KG1 (cell line): ENCODE measurements around the gene AARS2.

ENCODE experiments used
- DNase-seq: peaks from one replicate; lab custom pipeline; 2025; lab: John Stamatoyannopoulos, UW

The AARS2 gene

DNA sequence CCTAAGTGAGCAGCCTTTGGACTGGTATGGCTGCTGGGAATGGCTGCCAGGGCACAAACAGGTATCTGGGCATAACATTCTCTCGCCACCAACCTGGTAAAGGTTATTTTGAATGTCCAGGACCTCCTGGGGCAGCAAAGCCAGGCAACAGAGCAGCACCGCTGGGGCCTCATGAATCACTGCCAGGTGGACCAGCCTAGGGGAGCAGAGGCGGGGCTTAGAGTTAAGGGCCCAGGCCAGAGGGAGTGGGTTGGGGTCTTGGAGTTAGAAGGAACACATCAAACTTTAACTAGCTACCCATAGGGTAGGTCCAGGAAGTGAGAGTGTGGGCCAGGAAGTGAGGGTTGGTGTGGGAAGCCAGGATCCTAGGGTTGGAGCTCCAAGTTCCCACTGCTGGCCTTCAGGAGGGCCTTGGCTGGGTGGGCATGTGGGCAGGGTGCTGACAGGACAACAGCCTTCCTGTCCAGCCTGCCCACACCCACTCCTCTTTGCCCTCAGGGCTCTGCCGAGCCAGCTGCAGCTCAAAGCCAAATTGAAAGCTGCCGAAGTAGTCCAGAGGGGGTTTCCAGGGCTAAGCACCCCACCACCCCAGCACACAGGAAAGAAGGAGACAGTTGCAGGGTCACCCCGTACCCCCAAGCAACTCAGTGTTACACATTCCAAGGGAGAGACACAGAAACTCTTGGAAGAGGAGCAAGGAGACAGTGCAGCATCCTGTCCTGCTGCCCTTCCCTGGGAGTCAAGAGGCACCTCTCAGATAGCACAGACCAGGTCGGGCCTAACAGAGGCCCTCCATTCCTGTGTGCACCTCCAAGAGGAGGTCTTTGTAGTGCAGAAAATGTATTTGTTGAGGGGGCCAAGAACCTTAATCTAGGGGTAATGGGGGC lies 50.4 kb downstream of the AARS2 start:
- DNase-seq, result no peak

DNA sequence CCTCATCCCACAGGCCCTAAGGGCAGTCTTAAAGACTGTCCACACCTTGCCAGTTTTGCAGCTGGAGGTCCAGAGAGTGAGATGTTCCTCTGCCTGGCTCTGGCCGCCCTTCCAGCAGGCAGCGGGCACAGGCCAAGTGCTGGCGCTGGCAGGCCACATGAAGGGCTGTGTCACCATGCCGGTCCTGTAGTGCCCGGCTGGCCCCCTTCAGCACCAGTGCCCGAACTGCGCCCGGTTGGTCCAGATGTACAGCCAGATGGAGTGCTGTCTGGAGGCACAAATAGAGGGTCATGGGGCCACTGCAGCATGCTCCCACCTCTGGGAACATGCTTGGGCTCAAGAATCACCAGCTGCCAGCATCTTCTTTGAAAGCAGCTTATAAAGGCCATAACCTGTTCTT lies 51.6 kb downstream of the AARS2 start:
- no peak for DNase-seq

DNA sequence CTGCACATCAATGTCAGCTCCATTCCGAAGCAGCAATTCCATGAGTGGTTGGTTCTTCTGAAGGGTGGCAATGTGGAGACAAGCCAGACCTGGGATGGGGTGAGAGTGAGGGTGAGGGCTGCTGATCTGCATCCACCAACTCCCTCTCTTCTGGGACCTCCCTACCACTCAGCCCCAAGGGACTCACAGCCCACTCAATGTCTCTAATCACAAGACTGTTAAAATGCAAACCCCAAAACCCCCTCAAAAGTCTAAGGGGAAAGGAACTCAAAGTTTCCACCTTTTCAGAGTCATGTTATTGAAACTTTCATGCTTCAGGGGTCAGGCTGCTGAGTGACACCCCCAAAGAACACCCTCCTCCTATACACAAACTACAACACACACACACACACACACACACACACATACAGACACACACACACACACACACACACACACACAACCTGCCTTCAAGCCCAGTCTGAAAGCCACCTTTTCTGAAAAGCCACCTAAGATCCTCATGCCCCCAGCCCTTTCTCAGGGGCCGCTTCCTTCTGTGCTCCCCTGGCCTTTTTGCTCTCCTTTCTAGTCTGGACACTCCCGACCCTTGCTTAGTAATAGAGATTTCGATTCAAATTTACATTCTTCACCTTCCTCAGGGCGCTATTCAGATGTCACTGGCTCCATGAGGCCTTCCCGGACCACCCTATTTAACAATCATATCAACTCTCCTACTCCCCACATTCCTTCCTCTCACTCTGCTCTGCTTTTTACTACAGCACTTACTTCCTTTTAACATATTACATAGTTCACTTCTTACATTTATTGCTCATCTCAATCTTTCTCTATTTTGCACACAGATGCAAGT lies 52.5 kb downstream of the AARS2 start:
- DNase-seq, result no peak

DNA sequence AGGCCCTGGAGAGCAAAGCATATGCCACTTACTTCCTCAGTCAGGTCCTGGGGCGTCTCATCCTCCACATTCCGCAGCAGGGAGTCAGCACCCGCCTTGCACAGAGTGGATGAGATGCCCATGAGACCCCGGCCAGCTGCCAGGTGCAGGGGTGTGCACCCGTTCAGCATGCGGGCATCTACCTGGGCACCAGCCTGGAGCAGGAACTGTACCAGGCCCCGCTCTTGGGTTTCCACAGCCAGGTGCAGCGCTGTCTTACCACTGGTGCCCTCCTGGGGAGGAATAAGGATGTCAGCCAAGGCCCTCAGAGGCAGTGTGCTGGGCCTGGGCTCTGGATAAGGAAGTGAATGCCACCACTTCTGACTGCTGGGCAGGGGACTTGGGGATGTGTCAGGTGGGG lies 53.1 kb downstream of the AARS2 start:
- no peak for DNase-seq

DNA sequence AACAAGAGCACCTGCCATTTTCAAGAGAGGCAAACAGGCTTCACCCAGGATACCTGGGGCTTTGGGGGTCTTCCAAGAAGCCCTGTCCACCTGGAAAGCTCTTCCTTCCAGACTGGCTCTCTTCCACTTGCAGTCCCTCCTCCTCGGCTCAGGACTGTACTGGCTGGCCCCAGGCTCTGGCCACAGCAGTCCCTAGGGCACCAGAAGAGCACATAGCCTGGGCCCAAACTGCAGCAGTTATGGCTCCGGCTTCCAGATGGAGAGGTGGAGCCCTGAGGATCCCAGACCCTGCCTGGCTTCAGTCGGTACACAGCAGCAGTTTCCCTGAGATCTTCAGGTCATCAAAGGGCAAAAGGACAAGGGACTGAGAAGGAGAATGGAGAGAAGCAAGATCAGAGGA lies 54.2 kb downstream of the AARS2 start:
- no peak for DNase-seq

DNA sequence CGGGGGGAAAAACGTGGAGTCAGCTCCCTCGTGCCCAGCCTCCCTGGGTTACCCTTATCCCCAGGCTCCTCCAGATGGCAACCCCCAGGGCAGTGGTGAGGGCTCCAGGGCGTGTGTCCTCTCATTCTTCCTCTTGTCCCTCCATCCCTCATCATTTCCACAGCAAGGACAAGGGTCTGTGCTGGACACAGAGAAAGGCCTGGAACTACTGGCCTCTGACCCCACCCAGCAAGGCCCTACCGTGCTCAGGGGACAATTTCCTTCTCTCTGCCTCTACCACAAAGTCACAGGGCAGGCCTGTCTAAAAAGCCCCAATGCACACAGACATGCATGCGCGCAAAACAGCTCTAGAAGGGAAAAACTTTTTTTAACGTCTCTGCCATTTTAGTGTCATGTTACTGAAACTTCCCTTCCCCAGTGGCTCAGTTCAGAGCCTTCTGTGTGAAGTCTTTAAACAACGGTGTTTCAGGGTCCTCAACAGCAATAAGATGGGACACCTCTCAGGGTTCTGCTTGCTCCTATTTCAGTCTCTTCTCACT lies 54.8 kb downstream of the AARS2 start:
- DNase-seq, result no peak

DNA sequence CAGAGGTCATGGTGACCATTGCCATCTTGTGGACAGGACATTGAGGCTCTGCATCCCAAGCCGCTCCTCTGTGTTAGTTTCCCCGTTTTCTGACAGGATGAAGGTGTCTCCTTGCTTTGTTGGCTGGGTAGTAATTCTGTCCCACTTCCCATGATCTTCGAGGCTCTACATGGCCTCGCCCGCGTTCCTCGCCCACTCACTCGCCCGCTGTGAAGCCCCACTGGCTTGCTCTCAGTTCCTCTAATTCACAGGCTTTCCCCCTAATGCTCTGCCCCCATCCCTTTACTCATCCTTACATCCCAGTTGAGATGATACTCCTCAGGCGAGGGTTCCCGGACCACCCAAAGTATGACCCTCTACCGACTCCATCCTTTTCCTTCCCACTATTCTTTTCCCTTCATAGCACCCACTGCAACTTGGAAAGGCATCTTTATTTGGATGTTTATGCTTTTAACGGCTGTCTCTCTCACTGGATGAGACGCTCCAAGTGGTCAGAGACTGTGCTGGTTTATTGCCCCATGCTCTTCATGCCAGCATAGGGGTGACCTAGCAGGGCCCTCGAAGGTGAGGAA lies 55.3 kb downstream of the AARS2 start:
- no peak for DNase-seq

DNA sequence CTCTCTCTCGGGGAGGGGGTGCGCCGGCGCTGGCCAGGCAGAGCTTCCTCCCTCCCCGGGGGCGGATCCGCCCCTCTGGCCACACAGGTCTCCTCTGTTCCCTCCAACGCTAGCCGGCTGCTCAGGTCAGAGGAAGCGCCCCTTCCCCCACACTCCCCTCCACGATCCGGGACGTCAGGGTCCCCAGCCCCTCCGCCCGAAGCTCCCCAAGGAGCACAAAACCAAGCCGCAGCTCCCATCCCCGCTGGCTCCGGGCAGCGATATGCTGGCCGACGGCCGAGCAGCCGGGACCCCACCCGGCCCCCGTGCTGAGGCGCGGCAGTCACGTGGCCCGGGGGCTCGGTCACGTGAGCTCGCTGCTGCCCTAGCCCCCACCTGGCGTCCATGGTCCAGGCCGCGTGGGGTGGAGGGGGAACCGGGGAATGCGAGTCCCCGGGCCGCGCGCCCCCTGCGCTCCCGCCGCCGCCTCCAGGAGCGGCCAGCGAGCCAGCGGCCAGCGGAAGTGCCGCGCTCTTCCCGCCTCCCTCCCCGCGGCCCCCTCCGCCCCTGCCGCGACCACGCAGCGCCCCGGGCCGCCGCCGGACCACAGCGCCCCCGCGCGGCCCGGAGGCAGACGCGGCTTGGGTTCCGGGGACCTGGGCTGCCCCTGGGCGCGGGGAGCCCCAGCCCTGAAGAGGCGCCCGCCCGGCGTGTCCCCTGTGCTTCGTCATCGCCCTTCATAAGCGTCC lies 56.0 kb downstream of the AARS2 start, which contains the start of gene SLC35B2:
Gene SLC35B2, minus strand, starts transcription at position 504 of the 728 bp plus-strand sequence. Its CDS starts 118 bp downstream, at position 386.
- DNase-seq, result peak; percentile 32

DNA sequence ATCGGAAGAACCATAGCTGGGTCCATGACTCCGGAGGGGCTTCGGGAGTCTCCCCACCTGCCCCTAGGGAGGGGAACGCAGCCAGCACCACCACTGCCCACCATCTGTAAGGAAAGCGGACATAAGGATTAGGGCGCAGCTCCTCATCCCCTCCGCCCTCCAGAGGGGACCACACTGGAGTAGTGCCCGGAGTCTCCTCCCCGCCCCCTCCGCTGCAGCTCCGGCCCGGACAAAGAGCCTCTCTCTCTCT lies 56.4 kb downstream of the AARS2 start:
- DNase-seq, result no peak

DNA sequence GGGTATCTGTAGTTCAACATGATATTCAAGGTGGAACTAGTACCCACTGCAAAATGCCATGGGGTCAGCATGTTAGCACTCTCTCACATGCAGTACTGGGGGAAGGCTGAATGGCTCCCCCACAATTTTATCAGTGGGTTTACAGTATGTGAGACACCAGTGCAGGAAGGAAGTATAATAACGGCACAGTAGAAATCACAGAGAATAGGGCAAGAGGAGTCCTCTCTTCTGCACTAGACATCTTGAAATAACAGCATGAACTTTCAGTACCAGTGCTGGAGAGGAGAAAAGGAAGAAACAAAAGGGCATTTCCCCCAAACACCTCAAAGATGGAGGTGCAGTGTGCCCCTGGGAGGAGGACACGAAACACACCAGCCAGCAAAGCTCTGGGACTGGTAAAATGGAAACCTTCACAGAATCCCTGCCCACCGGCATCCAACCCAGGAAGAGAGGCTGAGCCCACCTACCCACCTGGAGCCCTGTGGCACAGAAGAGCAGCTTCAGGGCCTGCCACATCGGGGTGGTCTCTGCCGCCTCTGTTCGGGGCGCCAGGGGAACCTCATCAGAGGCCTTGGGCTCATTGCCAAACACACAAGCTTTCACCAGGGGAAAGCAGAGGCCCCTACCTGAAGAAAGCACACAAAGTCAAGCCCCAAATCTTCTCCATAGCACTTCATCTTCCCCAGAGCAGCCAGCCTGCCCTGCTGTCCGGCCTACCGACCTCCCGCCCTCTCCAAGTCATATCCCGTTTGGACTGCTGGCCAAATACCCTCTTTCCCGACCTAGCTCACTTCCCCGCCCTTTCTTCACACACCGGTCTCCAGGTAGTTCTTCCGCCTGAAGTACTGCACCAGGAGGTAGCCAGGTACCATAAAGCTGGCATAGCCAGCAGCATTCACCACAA lies 57.0 kb downstream of the AARS2 start:
- DNase-seq, result no peak

DNA sequence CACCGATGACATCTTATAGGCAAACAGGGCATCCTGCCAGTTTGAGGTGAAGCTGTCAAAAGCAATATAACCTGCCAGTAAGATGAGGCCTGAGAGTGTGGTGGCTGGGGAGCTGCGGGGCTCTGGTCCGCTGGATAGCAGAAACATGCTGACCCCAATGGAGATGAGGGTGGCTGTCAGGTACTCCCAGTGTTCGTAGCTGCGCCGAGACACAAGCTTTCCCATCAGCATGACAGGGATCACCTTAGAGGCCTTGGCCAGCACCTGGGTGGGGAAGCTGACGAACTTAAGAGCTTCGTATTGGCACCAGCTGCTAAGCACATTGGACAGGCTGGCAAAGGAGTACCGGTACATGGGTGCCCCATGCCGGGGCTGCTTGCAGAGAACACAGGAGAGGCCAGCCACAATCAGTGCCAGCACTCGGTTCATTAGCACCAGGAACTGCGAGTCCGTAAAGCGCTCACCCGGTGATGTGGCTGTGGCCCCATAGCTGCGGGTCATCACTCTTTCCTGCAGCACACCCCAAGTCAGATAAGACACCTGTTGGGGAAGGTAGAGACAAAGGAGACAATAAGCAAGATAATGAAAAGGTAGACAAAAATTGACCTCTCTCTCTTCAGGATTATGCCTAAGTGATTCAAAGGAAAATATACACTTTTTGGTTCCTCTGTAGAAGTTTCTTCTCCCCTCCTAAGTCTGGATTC lies 57.9 kb downstream of the AARS2 start:
- no peak for DNase-seq

DNA sequence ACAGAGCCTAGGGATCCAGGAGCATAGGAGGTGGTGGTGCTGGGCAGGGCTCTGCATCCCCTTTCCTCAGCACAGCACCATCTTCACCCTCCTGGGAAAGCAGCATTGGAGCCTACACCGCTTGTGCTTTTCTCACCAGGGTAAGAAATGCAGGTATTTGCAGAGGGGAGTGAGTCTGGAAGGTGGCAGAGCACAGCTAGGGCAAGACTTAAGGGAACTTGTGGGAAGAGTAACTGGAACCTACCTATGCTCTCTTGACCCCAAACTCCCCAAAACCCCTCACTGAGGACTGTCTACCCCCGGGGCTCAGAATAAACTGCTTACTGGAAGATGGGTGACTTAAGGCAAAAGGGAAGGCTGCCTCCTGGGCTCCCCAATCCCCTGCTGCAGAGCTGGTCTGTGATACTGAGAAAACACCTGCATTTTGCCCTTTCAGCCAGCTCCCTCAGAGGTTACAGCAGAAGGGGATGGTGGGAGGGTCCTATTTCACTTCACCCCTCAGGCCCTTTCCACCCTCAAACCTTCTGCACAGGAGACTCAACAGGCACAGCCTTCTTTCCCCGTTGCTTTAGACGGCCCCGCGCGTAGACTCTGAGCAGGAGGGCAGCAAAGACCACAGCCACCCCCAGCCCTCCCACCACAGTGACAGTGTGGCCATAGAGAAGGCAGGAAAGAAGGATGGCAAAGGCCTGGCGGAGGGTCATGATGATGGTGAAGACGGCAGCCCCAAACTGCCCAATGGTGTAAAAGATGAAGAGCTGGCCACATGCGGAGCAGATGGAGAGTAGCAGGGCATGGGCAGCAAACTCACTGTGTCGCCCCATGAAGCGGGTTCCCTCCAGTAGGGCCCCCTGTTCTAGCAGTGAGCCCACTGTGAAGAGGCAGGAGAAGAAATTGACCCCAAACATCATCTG lies 58.7 kb downstream of the AARS2 start:
- DNase-seq, result no peak

DNA sequence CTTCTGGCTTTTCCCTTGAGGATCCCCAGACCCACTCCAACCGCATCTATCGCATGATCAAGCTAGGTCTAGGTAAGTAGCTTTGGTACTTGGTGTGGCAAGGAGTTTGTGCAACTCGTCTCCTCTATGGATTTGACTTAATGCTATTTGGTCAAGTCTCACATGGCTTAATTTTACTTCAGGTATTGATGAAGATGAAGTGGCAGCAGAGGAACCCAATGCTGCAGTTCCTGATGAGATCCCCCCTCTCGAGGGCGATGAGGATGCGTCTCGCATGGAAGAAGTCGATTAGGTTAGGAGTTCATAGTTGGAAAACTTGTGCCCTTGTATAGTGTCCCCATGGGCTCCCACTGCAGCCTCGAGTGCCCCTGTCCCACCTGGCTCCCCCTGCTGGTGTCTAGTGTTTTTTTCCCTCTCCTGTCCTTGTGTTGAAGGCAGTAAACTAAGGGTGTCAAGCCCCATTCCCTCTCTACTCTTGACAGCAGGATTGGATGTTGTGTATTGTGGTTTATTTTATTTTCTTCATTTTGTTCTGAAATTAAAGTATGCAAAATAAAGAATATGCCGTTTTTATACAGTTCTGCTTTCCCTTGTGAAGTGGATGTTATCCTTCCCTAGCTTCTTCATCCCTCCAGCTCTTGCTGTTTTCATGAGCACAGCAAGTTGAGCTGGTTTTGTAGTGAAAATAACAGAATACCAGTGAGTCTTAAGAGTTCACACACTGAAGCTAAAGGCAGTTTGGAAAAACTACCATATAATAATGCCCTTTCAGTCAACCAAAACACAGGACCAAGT lies 59.6 kb downstream of the AARS2 start:
- no peak for DNase-seq

DNA sequence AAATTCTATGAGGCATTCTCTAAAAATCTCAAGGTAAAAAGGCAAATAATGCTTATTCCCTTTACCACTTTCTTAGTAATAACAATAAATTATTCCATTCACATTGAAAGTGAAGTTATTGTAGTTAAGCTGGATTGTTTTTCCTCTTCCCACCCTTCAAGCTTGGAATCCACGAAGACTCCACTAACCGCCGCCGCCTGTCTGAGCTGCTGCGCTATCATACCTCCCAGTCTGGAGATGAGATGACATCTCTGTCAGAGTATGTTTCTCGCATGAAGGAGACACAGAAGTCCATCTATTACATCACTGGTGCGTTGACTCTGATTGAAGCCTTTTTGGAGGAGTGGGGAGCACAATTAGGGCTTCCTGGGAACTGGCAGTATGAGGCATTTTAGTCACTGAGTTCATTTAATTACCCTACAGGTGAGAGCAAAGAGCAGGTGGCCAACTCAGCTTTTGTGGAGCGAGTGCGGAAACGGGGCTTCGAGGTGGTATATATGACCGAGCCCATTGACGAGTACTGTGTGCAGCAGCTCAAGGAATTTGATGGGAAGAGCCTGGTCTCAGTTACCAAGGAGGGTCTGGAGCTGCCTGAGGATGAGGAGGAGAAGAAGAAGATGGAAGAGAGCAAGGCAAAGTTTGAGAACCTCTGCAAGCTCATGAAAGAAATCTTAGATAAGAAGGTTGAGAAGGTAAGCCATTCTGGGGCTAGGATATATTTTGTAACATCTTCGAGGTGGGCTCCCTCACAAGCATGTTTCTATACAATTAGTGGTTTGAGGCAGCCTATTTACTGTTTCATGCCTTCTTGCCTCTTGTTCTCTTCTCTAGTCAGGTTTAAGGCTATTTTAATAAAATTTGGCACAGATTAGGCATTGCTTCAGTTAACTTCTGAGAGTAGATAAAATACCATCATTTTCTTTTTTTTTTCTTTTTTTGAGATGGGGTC lies 61.3 kb downstream of the AARS2 start:
- DNase-seq, result no peak

DNA sequence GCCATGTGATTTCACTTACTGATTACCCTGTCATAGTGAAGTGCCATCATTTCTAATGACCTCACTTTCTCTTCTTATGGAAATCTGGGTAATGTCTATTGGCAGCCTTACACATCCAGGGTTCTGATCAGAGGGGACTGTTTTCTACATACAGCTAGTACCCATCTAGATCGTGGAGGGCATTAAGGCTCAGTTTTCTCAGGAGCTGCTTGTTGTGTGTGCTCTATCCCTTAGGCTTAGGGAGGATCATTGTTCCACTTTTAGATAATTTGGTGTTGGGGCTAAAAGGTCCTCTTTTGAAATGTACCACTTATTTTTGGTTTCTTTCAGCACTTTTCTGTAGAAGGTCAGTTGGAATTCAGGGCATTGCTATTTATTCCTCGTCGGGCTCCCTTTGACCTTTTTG lies 62.4 kb downstream of the AARS2 start:
- DNase-seq, result no peak

DNA sequence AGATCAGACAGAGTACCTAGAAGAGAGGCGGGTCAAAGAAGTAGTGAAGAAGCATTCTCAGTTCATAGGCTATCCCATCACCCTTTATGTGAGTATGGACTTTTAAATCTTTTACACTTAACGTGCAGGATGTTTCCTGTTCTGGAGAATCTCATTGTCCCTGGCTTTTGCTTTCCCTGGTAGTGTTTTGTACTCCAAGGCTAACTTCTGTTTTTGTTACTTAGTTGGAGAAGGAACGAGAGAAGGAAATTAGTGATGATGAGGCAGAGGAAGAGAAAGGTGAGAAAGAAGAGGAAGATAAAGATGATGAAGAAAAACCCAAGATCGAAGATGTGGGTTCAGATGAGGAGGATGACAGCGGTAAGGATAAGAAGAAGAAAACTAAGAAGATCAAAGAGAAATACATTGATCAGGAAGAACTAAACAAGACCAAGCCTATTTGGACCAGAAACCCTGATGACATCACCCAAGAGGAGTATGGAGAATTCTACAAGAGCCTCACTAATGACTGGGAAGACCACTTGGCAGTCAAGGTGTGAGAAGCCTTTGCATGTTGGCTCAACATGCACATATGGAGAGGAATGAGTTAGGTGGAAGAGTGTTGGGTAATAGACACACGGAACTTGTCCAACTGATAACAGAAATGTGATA lies 63.0 kb downstream of the AARS2 start:
- no peak for DNase-seq
